GM18517 (cell line): Measurements from ENCODE around the gene MMP12.
"Not testable (repeated sequence)": the region's sequence is repeated elsewhere in the genome, so short reads cannot be mapped to it uniquely, and the experiment has no call there.

Experiments used
- ATAC-seq: cut with Tn5 transposase; IDR thresholded peaks from one replicate; pipeline ENCODE4 v1.9.1; 2021; ENCODE audit warnings: mild to moderate bottlenecking, moderate library complexity; ENCODE audit not compliant: unreplicated experiment

Gene MMP12

GRCh38 chr11:102874852-102875251 lies at the start of gene MMP12:
MMP12 (minus strand) TSS chr11:102874982; CDS start chr11:102874937, 45 bp downstream.
- no peak for ATAC-seq

- no peak for ATAC-seq
These were observed 46.9 kb upstream of the MMP12 start for GRCh38 chr11:102921587-102922220.

DNA sequence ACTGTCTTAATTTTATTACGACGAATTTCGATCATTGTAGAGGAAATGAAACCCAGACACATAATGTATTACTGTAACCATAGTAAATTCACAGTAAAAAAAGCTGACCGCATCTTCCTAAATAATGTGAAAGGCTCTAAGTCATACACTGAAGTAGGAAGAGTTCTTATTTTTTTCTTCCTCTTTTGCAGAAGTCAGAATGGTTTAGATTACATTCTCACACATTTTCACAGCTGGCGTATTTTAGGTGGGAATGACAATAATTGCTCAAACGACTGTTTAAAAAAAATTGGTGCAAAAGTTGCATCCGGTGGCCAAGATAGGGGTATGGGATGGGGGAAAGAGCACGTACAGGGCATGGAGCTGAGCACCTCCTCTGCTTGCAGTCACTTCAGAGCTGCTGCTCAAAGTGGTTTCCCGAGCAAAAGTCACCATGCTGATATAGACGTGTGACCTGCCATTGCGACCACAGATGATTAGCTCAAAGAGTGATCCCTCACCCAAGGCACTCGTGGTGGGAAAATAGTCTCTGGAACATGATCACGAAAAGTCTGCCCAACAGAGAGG lies 45.4 kb upstream of the MMP12 start:
- ATAC-seq: peak; percentile 90

GRCh38 chr11:102915044-102915375 lies 40.2 kb upstream of the MMP12 start:
- no peak for ATAC-seq

DNA sequence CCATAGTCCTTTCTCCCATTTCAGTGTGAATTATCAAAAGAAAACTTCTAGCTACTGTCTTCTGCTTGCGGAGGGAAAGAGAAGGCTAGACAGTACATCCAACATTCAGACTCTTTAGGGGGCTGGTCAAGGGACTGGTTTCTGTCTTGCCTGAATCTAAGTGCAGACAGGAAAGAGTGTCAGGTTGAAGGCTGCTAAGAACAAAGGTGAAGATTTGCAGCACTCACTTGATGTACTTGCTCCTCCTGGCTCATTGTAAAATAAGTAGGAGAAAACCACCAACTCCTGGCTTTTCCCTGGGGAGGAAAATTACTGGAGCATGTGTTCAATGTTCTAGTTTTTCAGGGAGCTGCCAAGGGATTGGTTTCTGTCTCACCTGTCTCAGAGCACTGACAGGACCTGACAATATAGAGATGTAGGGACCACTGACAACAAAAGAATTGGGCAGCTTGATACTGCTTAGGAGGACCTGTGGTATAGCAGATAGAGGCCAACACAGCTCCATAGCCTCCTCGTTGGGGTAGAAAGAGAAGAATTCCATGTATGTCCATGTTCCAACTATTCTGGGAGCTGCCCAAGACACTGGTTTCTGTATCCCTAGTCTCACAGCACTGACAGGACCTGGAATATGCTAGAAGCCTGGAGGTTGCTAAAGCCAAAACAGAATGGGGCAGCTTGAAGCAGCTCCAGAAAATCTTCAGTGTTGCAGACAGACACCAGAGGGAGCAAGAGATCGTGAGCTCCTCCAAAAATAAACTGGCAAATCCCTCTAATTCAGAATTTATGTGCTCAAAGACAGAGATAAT lies 39.7 kb upstream of the MMP12 start:
- ATAC-seq: no peak

- no peak for ATAC-seq
These were observed 37.7 kb upstream of the MMP12 start for GRCh38 chr11:102912482-102912830.

- no peak for ATAC-seq
These were observed 37.1 kb upstream of the MMP12 start for GRCh38 chr11:102911758-102912481.

DNA sequence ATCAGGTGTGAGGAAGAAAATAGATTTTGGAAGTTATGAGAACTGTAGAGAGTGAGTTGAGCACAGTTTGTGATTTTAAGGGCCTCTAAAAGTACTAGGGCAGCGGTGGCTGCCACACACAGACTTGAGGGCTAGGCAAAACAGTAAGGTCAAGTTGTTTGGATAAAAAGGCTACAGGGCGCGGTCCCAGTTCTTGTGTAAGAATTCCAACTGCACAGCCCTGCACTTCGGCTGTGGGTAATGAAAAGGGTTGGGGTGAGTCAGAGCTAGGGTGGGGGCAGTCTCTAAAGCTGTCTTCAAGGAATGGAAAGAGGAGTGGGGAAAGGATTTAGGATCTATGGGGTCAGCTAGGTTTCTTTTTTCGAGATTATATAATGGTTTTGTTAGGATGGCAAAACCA lies 31.1 kb upstream of the MMP12 start:
- ATAC-seq: not testable (repeated sequence)

DNA sequence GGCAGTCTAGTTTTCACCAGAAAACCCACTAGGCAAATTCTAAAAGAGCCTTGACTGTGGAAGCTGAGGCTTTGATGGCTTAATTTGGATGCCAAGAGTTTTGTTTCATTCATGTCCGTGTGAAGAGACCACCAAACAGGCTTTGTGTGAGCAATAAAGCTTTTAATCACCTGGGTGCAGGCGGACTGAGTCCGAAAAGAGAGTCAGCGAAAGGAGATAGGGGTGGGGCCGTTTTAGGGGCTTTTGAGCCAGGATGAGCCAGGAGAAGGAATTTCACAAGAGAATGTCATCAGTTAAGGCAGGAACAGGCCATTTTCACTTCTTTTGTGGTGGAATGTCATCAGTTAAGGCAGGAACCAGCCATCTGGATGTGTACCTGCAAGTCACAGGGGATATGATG lies 29.1 kb upstream of the MMP12 start:
- not testable (repeated sequence) for ATAC-seq

DNA sequence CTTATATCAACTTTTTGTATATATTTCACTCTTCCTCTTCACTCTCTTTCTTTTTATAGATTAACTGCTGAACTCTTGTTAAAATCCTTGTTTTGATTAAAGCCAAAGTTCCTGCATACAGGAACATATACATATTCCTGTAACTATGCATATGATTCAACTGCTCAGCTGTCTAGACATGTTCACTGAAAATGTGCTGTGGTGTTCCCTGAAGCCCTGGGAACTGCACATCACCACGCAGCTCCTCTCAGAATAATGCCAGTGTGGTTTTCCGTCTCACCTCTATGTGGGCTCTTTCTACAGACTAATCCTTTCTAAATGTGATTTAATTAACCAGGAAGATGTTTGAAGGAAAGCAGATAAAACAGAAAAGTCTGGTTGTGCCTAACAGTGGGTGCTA lies 25.6 kb upstream of the MMP12 start:
- ATAC-seq: no peak

DNA sequence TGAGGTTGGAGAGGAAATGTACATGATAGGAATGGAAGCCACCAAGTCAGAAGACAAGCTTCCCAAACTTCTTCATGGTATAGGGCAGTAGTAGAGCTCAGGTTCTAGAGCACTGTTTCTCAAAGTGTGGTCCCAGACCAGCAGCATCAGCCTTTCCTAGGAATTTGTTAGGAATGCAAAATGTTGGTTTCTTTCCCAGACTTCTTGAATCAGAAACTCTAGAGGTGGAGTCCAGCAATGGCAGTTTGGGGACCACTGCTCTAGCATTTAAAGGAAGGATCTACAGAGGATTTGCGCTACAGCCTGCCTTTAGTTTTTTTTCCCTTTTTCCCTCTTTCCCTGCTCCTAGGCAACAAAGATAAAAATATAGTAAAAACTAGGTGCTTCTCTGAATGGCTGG lies 17.0 kb upstream of the MMP12 start:
- ATAC-seq: no peak

DNA sequence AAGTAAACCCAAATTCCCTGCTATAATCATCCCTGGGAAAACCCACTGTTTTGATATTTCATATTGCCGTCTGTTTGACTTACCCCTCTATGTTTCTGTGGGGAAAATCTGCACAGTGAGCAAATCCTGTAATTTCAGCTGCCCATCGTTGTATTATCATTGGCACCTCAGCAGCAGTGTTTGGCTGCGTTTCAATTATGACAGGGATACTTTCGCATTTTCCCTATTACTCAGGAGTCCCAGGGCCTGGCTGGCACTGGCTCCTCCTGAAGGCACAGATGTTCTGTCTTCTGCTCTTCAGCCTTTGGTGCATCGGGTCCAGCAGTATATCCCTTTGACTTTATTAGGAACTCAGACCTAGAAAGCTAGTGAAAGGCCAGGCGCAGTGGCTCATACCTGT lies 12.2 kb upstream of the MMP12 start:
- ATAC-seq: no peak

DNA sequence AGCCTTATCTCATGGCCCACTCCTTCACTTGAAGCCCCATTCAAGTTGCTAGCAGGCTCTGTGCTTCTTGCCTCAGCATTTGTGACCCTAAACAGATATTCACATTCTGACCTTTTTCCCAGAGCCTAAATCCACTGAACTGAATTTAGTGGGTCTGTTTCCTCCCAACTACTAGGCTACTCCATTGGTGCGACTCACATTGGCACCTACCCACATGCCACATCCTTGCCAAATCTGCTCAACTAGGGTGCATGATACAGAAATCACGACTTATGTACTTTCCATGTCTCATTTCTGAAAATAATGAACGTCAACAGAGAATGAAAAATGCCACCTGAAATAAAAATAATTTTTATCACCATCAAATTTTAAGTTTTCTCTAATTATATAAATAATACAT lies 8.4 kb upstream of the MMP12 start:
- ATAC-seq: peak; percentile 23

GRCh38 chr11:102882389-102883024 lies 7.7 kb upstream of the MMP12 start:
- ATAC-seq: peak; percentile 64

DNA sequence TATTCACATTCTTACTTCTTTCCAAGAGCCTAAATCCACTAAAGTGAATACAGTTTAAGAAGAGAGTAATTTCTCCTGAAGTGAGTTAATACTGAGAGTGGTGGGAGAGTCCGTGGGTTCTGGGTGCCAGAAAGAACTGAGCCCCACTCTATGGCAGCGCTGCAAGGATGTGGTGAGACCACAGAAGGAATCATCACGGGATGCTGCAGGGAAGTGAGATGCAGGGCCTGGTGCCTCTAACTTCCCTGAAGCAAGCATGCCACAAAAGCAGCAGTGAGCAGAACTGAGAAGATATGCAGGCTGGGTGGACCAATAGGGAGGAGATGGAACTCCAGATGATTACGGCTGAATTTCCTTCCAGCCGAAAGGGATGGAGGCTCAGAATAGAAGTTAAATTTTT lies 5.0 kb upstream of the MMP12 start:
- ATAC-seq: no peak

GRCh38 chr11:102878595-102878994 lies 3.8 kb upstream of the MMP12 start:
- ATAC-seq: no peak

DNA sequence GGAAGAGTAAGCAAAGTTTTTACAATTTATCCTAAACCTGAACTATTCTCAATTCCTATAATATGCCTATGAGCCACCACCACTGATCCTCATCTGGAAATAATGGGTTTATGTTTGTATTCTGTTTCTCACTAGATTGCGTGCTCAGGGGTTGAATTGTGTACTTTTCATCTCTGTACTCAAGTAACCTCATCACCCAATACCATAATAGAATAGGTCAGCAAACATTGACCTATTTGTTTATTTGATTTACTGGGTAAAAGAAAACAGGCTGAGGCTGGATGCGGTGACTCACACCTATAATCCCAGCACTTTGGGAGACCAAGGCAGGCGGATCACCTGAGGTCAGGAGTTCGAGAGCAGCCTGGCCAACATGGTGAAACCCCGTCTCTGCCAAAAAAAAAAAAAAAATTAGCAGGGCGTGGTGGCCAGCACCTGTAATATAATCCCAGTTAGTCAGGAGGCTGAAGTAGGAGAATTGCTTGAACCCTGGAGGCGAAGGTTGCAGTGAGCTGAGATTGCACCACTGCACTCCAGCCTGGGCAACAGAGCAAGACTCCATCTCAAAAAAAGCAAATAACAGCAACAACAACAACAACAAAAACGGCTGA lies 5.3 kb downstream of the MMP12 start:
- not testable (repeated sequence) for ATAC-seq

DNA sequence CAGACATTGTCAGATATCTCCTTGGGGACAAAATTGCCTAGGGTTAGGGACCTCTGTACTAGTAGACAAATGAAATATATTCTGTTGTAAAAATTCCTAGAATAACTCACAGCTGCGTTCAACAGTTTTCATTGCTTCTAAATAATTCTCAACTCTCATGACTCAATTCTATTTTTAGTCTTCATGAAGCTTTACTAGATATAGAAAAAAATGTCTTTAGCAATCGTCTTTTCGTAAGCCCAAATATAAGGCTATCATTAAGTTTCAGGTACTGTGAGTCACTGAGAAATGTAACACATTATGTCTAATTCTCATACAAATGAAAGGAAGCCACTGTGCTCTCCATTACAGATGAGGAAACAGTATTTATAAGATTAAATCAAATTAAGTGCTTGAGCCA lies 6.4 kb downstream of the MMP12 start:
- no peak for ATAC-seq

DNA sequence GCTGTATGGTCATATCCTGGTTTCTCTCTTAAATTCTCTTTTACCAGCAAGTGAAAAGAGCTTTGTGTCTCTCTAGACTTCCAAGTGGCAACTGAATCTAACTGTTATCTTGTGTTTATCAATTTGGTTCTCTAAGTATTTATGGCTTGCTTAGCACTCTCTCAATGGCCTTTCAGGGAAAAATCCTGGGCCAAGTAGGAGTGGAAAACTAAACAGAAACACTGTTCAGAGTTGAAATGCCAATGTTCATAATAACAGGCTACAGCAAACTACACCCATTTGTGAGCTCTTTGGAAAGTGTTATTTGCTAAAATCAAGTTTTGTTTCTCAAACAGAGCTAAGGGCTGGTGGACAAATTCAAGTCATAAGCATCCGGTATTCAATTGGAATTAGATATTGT lies 10.1 kb downstream of the MMP12 start:
- ATAC-seq: no peak

- no peak for ATAC-seq
These were observed 20.8 kb downstream of the MMP12 start for GRCh38 chr11:102853956-102854355.

DNA sequence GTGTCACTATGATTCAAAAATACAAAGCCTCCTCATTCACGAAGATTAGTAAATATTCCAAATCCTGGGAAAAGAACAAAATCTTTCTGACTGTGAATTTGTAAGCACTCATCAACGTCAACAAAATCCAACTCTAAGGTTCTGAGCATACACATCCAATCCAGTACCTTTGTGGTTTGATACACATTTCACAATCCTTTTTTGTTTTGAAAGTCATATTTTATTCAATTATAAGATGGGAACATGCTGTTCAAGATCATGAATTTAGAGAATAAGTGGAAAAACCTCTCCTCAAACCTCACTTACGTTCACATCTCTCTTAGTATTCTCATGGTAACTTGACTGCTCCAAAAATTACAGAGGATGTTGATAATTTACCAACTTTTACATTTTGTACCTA lies 21.7 kb downstream of the MMP12 start:
- no peak for ATAC-seq
